Activated T-cell treated with anti-CD3 and anti-CD28 coated beads, Interleukin-2, amount 50 U/mL, for 72 hours (primary cell): Measurements from ENCODE around the gene MPPED1. TPM values are rescaled to one million over a fixed set of nuclear protein-coding genes. Genes with fewer than 3 reads are reported as not detected.

Experiments used
- ATAC-seq, 2 donors: fragments of 150-1000 bp; cut with Tn5 transposase; replicated peaks in 1 of 2; 2 replicates each; pipeline ENCODE4 v1.10.0; 2021; ENCODE audit warnings: moderate library complexity in 2 of 2, mild to moderate bottlenecking in 1 of 2
- DNase-seq, 2 donors: peaks; one replicate each; pipeline ENCODE4 v3.0.0; 2021 to 2022; ENCODE audit warnings: mixed read lengths in 1 of 2
- H3K27ac Mint-ChIP-seq: one replicate; pipeline ENCODE4 v1.8.0; 2022; ENCODE audit warnings: mild to moderate bottlenecking, moderate library complexity, mixed read lengths
- H3K27me3 Mint-ChIP-seq: one replicate; pipeline ENCODE4 v1.8.0; 2022; ENCODE audit warnings: low read depth, mixed read lengths
- H3K36me3 Mint-ChIP-seq, 2 donors: one replicate each; pipeline ENCODE4 v1.8.0; 2022; ENCODE audit warnings: mixed read lengths in 2 of 2, mild to moderate bottlenecking in 1 of 2; ENCODE audit not compliant: insufficient read depth in 2 of 2
- H3K4me1 Mint-ChIP-seq: one replicate; pipeline ENCODE4 v1.8.0; 2022; ENCODE audit warnings: low read depth, mixed read lengths
- H3K4me3 Mint-ChIP-seq, 2 donors: one replicate each; pipeline ENCODE4 v1.8.0; 2022; ENCODE audit warnings: mild to moderate bottlenecking in 2 of 2, mixed read lengths in 2 of 2, moderate library complexity in 2 of 2
- H3K9me3 Mint-ChIP-seq, 2 donors: one replicate each; pipeline ENCODE4 v1.8.0; 2022; ENCODE audit warnings: mixed read lengths in 2 of 2
- total RNA-seq, 2 donors: library from RNA; stranded (reverse); gene quantifications; one replicate each; pipeline ENCODE4 v1.2.3, GENCODE V29; 2022

The MPPED1 gene, protein sequence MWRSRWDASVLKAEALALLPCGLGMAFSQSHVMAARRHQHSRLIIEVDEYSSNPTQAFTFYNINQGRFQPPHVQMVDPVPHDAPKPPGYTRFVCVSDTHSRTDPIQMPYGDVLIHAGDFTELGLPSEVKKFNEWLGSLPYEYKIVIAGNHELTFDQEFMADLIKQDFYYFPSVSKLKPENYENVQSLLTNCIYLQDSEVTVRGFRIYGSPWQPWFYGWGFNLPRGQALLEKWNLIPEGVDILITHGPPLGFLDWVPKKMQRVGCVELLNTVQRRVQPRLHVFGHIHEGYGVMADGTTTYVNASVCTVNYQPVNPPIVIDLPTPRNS
- total RNA-seq, result not detected

GRCh38 chr22:43411869-43412807, at the start of gene MPPED1:
MPPED1 (plus strand) TSS chr22:43412014; CDS start chr22:43424986, 12,972 bp downstream.
- Mint-ChIP-seq H3K36me3 (no peaks in the 10 kb centered on the region), H3K27ac (no peak within 1 kb of the TSS), H3K27me3 (peaks cover 56% of the 10 kb centered on the region), H3K9me3 (no peaks in the 10 kb centered on the region), H3K4me3 (no peak within 1 kb of the TSS), H3K4me1 (no peaks in the 10 kb centered on the region)
- no peak for DNase-seq
- ATAC-seq, result no peak

DNA sequence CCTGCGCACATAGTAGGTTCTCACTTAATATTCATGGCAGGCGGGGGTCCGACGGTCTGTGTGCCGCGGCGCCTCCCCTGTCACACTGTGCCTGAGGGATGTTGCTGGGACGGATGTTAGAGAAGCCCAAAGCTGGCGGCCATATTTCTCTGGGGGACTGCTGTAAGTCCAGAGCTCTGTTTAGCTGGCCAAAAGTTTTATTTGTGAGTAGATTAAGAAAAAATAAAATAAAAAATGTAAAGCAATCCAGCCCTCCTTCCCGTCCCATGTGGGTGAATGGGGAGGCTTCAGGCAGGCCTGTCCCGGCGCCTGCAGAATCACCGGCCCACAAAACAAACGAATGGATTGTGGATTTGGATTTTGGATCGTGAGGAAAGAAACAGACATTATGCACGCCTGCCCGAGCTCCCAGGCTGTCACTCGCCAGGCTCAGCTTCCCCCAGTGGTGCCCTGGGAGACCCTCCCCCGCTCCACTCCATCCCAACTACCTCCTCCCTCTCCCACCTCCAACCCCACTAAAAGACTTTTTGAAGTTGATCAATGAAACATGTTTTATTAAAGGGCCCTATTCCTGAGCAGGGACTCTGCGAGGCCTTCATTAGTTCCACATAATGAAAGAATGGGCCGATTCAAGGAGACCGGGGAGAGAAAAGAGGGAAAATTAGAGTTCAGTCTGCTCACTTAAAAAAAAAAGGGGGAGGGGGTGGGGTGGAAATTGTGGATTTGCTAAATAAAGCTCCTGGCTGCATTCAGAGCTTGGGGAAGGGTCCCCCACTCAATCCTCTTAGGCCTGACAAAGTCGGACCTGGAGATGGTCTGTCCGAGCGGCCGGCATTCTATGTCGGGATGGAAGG, 48.3 kb upstream of the MPPED1 start:
- Mint-ChIP-seq H3K27ac (no peak overlapping the region), H3K27me3 (peaks cover 13% of the 10 kb centered on the region), H3K4me1 (no peaks in the 10 kb centered on the region), H3K9me3 (no peaks in the 10 kb centered on the region), H3K4me3 (no peak overlapping the region), H3K36me3 (peaks cover 0 to 3% of the 10 kb centered on the region in 2 donors)
- no peak for DNase-seq
- no peak for ATAC-seq

DNA sequence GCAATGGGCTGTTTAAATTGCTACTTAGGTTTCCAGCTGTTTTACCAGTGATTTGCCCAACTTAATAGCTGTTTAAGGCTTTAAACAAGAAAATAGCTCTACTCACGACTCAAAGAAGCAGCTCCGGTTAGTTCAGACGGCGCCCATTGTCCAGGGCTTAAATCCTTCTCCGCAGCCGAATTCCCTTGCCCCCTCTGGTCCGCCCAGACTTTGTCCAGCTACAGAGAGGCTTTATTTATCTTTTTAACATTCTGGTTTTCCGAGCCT, 47.7 kb upstream of the MPPED1 start:
- Mint-ChIP-seq H3K36me3 (peaks cover 0 to 3% of the 10 kb centered on the region in 2 donors), H3K27me3 (peaks cover 18% of the 10 kb centered on the region), H3K4me3 (no peak overlapping the region), H3K4me1 (no peaks in the 10 kb centered on the region), H3K27ac (no peak overlapping the region), H3K9me3 (no peaks in the 10 kb centered on the region)
- ATAC-seq (no peak), DNase-seq (no peak)

DNA sequence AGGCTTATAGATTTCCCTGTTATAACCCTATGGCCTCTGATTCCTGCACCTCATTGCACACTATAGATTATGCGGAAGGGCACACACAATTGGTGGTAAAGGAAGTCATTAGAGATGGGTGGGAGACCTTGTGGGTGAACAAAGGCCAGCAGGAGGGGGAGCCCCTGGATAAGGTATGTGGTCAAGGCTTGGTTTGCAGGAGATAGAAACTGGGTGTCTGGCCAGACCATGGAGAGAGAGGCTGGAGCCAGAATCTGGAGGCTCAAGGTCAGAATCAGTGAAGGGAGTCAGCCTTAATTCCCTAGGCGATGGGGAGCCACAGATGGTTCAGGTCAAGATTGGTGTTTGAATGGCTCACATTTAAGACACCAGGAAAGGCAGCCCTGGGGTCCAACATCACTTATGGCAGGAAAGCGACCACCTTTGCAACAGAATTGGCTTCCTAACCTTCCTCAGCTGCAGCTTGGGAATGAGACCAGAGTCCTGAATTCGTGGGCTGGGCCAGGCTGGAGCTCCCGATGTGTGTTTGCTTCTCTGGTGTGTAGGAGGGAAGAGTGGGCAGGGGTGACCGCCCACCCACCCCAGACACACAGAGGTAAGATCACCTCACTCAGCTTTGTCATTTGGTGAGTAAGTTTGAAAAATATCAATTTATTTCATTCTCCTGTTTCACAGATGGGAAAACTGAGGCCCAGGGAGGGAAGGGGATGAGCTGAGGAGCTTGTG, 45.9 kb upstream of the MPPED1 start:
- DNase-seq (no peak), ATAC-seq (no peak)
- no peaks in the 10 kb centered on the region for H3K9me3 Mint-ChIP-seq
- H3K27ac Mint-ChIP-seq, result no peak overlapping the region
- H3K27me3 Mint-ChIP-seq, result peaks cover 31% of the 10 kb centered on the region
- H3K36me3 Mint-ChIP-seq, result peaks cover 0 to 3% of the 10 kb centered on the region in 2 donors
- H3K4me1 Mint-ChIP-seq, result no peaks in the 10 kb centered on the region
- H3K4me3 Mint-ChIP-seq, result no peak overlapping the region

- DNase-seq, result no peak
- H3K4me3 Mint-ChIP-seq, result no peak overlapping the region
- H3K4me1 Mint-ChIP-seq, result no peaks in the 10 kb centered on the region
- ATAC-seq, result no peak
- peaks cover 1% of the 10 kb centered on the region in 2 donors for H3K9me3 Mint-ChIP-seq
- H3K36me3 Mint-ChIP-seq, result peaks cover 2 to 3% of the 10 kb centered on the region in 2 donors
- H3K27ac Mint-ChIP-seq, result no peak overlapping the region
- peaks cover 51% of the 10 kb centered on the region for H3K27me3 Mint-ChIP-seq
These were observed 41.8 kb upstream of the MPPED1 start for GRCh38 chr22:43370036-43370435.

DNA sequence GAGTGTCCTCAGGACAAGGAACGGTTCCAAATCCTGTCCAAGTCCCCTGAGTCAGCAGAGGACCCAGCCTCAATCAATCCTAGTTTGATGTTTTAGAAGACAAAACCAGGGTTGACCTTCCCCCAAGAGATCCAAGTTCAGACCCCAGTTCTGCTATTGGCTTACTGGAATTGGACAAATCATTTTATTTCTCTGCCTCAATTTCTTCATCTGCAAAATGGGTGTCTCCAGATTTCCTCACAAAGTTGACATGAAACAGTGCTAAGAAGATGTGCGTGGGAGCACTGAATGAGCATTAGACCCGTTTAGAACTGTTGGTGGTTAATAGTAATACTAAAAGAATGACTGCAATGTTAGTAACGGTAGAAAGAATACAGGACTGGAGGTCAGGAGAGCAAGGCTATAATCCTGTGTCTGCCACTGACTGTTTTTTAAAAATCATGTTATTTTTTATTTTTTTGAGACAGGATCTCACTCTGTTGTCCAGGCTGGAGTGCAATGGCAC, 35.8 kb upstream of the MPPED1 start:
- H3K27ac Mint-ChIP-seq, result no peak overlapping the region

DNA sequence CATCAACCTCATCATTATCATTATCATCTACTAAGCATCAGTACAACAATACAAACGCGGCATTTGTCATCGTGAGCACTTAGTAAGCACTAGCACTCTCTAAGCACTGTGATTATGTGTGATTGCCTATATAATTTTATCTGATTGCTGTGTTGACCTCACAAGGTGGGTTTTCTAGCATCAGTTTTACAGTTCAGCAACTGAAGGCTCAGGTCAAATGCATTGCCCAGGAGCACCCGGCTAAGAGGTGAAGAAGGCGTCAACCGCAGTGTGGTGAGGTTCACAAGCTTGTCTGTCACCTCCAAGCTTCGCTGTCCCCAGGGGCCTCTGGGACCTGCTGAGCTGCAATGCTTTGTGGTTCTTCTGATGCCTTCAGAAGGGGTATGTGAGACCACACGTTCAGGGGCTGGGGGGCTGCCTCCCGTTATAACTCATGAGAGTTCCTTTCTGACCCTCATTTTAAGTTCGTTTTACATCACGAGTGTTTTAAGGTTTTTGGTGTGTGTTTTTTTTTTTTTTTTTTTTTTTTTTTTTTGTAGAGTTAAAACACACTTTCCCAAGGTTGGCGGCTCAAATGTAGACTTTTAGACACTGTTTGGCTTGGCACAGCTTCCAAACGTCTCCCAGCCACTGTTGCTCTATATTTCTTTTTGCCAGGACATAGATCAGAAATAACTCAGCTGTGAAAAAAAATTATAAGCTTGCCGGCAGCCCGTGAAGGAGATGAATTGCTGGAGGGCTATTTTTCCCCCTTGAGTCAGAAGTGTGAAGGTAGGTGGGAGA, 34.9 kb upstream of the MPPED1 start:
- DNase-seq (peak; percentile 53 to 56), ATAC-seq (peak; percentile 91 to 93)
- Mint-ChIP-seq H3K27me3 (peaks cover 57% of the 10 kb centered on the region), H3K36me3 (peaks cover 0 to 2% of the 10 kb centered on the region in 2 donors), H3K4me3 (peak overlapping the region in 1 of 2 donors; percentile 53), H3K9me3 (peaks cover 1 to 2% of the 10 kb centered on the region in 2 donors), H3K4me1 (peaks cover 21% of the 10 kb centered on the region), H3K27ac (no peak overlapping the region)

More for the DNA sequence above, 35.8 kb upstream of the MPPED1 start:
- Mint-ChIP-seq H3K36me3 (peaks cover 0 to 2% of the 10 kb centered on the region in 2 donors), H3K4me3 (no peak overlapping the region), H3K4me1 (peaks cover 21% of the 10 kb centered on the region), H3K9me3 (peaks cover 1 to 2% of the 10 kb centered on the region in 2 donors), H3K27me3 (peaks cover 67% of the 10 kb centered on the region)
- no peak for DNase-seq
- ATAC-seq, result no peak

DNA sequence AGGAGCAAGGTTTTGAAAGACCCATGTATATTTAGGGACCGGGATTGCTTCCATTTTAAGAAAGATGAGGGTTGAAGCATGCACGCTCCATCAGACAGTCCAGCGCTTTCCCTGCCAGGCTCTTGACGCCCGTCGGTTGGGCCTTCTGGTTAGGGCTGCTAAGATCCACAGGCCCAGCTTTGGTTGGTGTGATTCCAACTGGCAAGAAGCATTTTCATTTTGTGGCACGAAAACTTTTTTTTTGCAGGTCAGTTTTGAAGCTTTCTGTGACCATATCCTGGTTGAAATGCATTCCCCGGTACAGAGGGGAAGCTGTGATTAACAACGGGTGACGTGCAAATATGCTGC, 34.3 kb upstream of the MPPED1 start:
- peaks cover 57% of the 10 kb centered on the region for H3K27me3 Mint-ChIP-seq
- ATAC-seq, result no peak

DNA sequence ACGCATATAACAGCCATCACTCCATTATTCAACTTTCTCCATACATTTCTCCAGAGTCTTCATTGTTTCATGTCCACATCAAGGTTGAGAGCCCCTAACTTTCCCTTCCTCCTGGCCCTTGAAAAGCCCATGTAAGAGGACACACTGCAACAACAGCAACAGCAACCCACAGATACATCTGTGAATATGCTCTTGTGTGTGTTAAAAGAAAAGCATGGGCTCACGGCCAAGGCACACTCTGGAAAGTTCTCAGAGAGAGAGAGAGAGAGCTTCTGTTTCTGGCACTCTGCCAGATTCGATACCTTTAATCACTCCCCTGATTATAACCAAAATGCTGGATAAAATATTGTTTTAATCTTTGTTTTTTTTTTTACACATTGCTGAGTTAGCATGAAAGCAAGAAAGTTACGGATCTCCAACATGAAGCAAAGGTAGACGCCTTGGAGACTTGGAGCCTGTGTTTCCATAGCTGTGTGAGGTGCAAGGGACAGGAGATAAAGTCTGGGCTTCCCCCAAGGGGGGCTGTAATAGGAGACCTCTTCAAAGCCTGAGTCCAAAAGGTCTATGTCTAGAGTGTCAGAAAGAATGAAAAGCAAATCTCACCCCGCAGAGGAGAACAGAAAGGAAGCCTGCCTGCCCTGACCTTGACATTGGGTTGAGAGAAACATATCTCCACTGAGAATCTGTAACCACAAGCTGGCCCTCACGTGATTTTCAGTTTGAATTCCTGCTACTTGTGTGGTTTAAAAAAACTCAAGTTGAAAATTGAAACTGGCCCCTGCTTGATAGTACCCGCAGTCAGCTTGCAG, 33.7 kb upstream of the MPPED1 start:
- Mint-ChIP-seq H3K9me3 (peaks cover 1 to 2% of the 10 kb centered on the region in 2 donors), H3K4me1 (peaks cover 21% of the 10 kb centered on the region), H3K36me3 (peaks cover 0 to 2% of the 10 kb centered on the region in 2 donors), H3K27me3 (peaks cover 57% of the 10 kb centered on the region), H3K4me3 (peak overlapping the region in 1 of 2 donors; percentile 8), H3K27ac (no peak overlapping the region)
- ATAC-seq, result peak in 1 of 2 donors; percentile 23
- DNase-seq, result peak in 1 of 2 donors; percentile 6

More for the DNA sequence above, 34.3 kb upstream of the MPPED1 start:
- Mint-ChIP-seq H3K27ac (no peak overlapping the region), H3K4me3 (peak overlapping the region in 1 of 2 donors; percentile 53), H3K4me1 (peaks cover 21% of the 10 kb centered on the region), H3K36me3 (peaks cover 0 to 2% of the 10 kb centered on the region in 2 donors), H3K9me3 (peaks cover 1 to 2% of the 10 kb centered on the region in 2 donors)
- no peak for DNase-seq

DNA sequence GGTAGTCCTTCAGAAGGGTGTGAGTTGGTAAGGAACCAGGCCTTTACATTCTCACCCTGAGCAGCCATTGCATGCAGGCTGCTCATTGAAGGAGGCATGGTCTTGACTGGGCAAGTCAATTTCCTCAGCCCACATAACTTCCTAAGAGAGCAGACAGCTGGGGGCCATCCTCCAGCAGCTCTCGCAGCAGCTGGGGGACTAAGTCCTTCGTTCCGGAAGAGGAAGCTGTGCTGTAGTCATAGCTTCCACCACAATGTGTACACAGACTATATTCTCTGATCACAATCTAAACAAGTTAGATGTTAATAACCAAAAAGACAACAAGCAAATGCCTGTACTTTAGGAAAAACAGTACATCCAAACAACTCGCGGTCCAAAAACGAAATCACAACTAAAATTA, 30.1 kb upstream of the MPPED1 start:
- H3K27me3 Mint-ChIP-seq, result peaks cover 50% of the 10 kb centered on the region
- no peaks in the 10 kb centered on the region for H3K36me3 Mint-ChIP-seq
- DNase-seq (no peak), ATAC-seq (no peak)
- H3K27ac Mint-ChIP-seq, result no peak overlapping the region
- no peaks in the 10 kb centered on the region for H3K9me3 Mint-ChIP-seq
- H3K4me3 Mint-ChIP-seq, result no peak overlapping the region
- peaks cover 19% of the 10 kb centered on the region for H3K4me1 Mint-ChIP-seq

GRCh38 chr22:43384863-43385262, 27.0 kb upstream of the MPPED1 start:
- Mint-ChIP-seq H3K4me3 (no peak overlapping the region), H3K27ac (no peak overlapping the region), H3K27me3 (peaks cover 28% of the 10 kb centered on the region), H3K9me3 (no peaks in the 10 kb centered on the region), H3K4me1 (no peaks in the 10 kb centered on the region), H3K36me3 (no peaks in the 10 kb centered on the region)
- DNase-seq (no peak), ATAC-seq (no peak)
